NCI-H1436 (cell line): ENCODE results near the gene DOK3.

Source experiments
- DNase-seq: peaks from one replicate; lab custom pipeline; 2025; lab: John Stamatoyannopoulos, UW

Gene DOK3, protein sequence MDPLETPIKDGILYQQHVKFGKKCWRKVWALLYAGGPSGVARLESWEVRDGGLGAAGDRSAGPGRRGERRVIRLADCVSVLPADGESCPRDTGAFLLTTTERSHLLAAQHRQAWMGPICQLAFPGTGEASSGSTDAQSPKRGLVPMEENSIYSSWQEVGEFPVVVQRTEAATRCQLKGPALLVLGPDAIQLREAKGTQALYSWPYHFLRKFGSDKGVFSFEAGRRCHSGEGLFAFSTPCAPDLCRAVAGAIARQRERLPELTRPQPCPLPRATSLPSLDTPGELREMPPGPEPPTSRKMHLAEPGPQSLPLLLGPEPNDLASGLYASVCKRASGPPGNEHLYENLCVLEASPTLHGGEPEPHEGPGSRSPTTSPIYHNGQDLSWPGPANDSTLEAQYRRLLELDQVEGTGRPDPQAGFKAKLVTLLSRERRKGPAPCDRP

DNA sequence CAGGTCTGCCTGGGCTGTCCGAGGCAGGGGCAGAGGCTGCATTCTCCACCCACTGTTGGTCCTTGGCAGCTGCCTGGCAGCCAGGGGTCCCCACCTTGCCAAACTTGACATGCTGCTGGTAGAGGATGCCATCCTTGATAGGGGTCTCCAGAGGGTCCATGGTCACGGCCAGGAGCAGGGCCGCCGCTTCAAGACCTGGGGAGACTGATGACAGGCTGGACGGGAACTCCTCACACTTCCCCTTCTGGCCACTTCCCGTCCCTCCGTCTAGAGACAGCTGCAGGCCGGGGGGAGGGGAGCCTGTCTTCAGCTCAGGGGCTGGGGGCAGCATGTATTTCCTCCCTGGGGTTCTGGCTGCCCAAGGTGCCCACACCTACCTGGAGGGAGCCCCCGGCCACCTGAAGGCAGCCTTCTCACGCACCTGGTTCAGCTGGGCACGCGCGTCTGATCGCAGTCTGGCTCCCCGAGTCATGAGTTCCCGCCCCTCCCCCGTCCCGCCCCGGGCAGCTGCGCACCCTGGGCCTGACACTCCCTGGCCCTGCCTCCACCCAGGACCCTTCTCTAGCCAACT lies at the start of gene DOK3:
DOK3 (minus strand) TSS at position 446 of the 571 bp plus-strand sequence; CDS start at position 160, 286 bp downstream.
- no peak for DNase-seq

DNA sequence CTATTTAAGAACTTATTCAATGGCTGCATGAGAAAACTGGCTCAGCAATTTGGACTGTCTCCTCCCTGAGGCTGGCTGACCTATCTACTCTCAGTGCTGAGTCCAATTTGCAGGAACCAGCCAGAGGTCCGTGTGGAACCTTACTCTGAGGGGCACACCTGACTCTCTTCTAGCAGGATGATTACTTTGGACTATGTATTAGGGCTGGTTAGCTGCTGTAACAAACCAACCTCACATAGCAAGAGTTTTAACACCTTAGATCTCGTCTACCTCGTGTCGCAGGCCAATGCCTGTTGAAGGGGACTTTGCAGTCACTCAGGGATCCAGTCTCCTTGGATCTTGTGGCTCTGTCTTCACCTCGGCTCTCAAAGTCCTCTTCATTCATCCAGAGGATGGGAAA lies 48.2 kb upstream of the DOK3 start:
- DNase-seq, result no peak

DNA sequence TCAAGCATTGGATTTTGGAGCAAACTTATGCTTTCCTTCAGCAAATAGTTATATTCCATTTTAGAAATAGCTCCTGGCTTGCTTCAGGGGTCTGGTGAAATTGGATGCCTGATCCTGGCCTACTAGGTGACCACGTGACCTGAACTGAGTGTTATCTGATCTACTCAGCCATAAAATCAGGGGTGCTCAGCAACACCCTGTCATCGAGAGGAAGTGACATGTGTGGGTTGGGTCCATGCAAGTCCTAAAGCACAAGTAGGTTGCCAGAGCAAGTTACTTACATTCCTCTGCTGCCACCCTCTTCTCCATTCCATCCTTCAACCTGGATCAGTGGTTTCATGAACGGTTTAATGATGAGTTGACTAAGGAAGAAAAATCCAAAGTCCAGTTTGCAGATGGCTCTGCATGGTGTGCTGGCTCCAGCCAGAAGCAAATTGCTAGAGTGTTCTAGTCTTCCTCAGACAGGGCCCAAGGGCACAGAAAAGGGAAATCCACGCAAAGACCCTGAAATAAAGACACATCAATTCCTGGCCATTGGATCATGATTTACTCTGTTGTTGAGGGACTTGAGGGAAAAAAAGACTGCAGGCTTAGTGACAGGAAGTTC lies 47.5 kb upstream of the DOK3 start:
- no peak for DNase-seq

DNA sequence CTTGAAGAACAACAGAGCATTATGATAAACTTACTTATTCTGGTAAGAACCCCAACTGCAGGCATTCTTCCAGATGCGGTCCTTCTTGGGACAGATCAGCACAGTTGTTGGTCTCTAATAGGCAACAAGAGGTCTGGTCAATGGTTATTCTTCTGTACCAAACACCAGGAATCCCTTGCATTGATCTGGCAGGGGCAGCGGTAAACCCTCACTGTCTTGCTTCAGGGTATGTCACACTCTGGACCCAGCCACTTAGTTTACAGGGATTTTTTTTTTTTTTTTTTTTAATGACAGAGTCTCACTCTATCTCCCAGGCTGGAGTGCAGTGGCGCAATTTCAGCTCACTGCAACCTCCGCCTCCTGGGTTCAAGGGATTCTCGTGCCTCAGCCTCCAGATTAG lies 46.0 kb upstream of the DOK3 start:
- DNase-seq, result no peak

DNA sequence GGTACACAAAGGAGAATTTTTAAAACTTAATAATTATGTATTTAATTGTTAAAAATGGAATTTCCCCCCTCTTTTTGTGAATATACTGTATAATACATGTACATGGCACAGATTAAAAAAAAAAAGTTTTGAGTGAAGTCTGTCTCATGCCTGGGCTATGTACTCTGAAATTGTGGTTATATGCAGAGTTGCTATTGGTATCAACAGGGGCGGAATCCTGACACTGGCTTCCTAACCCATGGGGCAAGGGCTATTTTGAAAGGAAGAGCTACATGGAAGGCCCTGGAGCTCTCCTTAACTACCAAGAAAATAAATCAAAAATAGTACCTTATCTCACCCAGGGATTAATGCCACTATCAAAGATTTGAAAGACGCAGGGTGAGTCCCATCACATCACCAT lies 45.6 kb upstream of the DOK3 start:
- DNase-seq, result no peak

DNA sequence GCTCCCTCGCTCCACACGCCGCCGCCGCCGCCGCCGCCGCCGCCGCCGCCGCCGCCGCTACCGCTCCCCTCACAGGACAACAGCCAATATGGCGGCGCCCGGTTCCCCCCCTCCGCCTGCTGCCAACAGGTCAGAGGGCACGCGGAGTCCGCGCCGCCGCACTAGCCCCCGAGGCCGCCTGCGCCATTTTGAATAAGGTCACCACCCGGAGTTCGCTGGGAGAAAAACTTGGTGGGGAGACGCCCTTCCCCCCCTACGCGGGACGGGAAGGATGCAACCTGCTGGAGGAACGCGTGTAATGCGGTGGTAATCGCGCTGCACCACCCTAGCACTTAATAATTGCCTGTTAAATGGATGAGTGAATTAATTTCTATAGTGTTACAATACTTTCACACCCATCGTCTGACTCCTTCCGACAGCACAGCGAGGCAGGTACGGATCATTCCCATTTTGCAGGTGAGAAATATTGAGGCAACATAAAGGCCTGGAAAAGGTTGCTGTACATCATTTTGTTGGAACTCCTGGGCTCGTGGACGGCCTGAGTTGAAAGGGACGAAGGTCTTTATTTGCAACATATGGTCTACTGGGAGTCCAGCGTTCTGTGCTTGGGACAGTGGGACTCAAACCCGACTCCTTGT lies 45.0 kb upstream of the DOK3 start, which contains the start of gene FAM193B:
FAM193B (minus strand) TSS at position 90 of the 638 bp plus-strand sequence. CDS start 105 bp downstream, outside the sequence.
- DNase-seq, result peak; percentile 57

DNA sequence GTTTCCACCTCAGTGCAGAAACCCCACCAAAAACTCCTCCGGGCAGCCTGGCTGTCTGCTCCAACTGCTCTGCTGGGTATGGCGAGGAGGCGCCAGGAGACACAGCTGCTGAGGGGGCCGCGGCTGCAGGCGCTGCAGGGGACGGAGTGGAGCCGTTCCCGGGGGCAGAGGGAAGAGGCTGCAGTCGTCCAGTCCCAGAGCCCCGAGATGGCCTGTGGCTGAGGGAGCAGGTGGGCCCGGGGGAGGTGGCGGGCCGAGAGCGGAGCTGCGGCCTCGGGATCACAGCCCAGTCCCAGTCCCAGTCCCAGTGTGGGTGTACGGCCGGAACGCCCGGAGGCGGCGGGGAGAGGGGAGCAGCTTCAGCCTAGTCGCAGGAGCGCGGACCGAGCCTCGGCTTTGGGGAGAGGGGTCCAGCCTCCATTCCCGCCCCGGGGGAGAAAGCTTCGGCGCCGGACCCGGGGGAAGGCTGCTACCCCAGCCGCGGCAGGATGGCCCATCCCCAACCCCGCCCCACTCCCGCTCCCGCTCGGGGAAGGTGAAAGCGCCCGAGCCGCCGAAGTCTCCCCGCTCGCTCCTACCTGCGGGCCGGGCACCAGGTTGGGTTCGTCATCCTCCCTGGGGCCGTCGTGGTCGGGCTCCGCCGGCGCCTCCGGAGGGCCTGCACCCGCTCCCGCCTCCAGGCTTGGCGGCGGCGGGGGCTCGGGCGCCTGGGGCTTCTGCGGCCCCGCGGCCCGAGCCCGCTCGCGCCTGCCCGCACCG lies 44.2 kb upstream of the DOK3 start:
- DNase-seq, result no peak

DNA sequence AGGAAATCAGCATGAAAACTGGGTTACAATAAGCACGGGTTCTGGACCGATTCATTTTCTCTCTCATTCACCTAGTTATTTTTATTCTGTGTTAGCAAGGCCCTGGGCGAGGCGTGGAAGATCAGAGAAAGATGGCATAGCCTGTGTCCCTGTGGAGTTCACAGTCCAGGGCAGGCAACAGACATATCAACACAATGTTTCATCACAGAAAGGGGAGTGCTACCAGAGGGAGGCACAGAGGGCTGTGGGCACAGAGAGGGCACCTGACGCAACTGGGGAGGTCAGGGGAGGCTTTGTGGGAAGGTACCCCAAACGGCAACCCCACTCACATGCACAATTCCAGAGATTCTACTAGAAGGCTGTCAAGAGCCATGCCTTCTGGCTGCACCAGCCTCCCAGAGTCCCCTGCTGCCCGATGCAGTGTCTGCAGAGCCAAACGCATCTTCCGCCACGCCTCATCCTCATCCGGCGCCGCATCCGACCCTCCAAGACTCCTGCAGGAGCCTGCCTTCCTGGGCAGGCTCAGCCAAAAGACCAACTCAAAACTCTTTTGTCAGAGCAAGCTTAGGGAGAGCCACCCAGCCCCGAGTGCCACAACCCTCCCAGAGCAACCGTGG lies 43.3 kb upstream of the DOK3 start:
- no peak for DNase-seq

DNA sequence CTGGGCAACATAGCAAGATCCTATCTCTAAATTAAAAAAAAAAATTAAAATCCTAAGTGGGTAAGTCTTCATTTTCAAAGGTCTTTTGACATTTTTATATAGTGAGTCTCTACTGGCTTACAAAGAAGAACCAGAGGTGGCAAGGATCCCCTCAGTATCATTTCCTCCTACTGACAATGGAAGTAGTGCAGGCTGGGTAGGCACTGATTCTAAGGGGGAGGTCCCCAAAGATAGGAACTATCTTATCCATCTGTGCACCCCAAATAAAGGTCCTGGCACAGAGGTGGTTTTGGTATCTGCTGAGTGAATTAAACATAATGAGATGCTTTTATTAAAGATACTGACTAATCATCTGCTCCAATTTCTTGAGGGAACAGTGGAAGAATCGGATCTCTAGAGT lies 40.5 kb upstream of the DOK3 start:
- no peak for DNase-seq

DNA sequence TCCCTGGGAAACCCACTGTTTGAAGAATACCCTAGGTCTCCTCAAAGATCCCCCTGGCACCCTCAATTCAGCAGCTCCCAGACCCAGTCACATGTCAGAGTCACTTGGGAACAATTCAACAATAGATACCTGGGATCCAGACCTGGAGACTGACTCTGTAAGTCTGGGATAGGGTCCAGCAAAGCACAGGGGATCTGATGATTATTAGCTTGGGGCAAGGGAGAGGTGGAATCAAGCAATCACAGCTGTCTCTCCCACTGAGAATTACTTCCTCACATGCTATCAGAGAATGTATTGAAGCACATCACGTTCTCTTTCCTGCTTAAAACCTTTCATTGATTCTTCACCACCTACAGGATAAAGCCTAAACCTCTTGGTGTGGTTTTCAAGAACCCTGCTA lies 38.9 kb upstream of the DOK3 start:
- no peak for DNase-seq

DNA sequence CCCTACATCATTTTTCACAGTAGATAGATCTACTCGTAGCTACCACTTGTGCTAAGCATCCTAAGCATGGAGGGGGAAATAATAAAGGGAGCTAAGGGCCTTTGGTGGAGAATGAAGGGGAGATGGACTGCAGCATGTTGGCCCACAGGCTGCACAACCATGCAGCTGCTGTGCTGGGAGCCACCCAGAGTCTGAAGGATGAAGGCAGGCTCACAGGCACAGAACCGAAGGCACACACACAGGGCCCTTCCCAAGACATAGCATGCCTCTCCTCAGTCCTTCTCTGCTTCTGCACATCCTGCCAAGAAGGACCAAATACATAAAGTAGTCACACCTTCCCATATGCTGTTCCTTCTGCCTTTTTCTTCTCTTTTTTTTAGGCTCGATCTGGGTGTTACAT lies 38.1 kb upstream of the DOK3 start:
- DNase-seq, result no peak

DNA sequence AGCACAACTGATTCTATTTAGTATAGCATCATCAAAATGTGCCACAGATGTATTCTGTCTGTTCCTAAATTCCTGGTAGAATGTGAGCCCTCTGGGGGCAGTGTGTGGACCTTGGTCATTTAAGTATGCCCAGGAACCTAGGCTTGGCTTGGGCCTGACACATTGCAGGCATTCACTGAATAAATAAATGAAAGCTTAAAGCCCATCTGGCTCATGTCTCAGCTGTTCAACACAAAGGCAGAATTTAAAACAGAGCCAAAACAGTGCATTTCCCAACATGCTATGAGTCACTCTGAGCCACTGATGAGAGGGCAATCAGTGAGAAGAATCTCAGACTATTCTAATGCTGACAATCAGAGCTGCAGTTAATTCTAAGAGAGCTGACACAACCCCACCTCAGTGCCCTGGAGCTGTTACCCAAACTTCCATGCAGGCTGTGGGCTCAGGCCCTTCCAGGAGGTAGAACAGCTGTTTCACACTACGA lies 36.7 kb upstream of the DOK3 start:
- DNase-seq, result no peak

DNA sequence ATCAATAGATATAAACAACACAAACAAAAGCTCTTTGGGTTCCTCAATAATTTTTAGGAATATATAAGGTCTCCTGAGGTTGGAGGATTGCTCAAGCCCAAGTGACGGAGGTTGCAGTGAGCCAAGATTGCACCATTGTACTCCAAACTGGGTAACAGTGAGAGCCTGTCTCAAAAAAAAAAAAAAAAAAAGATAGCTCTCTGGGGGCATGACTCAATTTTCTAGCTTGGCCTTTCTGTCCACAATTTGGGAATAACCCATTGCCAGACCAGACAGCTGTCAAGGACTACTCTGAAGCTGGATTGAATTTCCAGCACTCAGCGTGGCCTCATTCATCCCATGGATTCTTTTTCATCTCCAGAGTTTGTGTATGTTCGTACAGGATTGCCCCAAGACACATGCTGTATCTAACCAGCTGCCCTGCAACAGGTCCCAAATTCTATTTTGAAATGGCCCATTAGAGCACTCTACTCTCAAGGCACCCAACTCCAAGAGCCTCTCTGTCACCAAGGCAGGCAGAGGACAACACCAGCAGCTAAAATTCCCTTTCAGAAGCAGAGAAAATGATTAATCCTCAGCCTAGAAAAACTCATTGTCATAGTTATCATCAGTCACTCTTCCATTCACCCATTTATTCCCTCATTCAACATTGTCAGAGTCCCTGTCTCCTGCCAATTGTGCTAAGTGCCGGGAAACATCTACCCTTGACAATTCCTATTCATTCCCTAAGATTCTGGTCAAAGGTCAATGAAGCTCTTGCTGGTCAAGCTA lies 36.0 kb upstream of the DOK3 start:
- no peak for DNase-seq

DNA sequence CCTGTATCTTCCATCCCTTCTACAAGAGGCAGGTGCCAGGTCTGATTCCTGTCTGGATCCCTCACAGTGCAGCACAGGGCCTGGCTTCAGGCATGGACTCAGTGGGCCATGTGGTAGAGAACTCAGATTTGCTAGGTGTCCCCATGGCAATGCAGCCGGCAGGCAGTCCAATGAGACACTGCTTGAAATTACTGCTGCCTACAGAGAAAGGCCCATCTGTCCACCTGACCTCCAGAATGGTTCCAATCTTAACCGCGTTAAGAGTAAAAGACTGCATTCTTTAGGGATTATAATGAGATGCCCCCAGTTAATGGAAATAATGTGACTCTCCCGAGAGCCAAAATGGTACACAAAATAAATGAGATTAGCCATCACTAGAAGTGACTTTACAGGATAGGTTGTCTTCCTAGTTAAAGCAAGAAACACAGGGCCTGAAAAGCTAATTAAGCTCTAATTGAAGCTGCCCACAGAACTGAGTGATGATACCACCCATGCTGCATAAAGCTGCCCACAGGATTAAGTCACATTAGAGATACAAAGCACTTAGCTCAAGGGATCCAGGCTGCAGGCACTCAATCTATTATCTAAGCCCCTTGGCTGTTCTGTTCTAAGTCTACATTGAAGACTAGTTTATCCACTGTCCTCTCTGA lies 33.3 kb upstream of the DOK3 start:
- DNase-seq, result no peak

DNA sequence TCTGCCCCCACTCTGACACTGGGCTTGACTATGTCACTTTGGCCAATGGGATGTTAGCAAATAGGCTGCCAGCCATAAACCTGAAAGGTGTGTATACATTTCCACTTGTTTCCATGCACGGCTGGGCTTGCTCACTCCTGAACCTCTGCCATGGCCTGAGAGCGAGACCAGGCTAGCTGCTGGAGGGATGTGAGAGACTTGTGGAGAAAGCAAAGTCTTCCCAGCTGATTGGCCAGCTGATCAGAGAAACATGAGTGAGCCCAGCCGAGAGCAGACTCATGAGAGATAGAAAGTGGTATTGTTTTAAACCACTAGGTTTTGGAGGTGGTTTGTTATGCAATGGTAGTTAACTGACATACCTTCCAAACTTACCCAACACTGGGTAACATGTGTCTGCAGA lies 30.8 kb upstream of the DOK3 start:
- no peak for DNase-seq

DNA sequence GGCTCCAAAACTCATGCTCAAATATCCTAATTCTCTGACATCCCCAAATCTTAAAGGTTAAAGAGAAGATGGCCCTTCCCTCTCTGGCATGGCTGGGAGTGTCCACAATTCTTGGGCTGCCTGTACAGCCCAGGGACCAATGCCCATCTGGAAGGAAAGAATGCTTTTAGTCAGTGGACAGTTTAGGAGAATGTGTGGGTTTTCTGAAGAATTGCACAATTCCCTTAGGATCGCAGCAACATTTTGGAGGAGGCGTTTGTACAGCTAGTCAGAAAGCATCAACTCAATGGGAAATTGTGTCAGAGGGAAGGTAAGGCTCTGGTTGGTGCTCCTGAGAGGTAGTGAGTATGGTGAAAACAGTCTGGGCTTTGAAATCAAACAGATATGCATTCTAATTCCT lies 29.8 kb upstream of the DOK3 start:
- DNase-seq, result no peak

DNA sequence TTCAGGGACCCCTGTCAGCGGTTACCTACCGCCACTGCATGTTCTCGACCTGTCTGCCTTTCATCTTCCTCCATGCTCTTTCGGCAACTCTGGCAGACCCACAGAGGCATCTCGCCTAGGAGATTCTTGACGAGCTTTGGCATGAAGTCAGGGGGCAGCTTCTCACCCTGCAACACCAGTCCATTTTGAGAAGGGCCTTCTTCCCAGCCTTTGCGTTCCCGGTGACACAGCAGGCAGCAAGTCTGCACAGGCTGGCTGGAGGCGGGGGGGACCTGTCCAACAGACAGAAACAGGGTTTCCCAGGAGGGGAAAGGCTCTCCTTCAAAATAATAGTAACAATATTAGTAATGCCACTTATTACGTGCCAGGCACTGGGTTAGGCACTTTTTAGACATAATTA lies 29.2 kb upstream of the DOK3 start:
- no peak for DNase-seq

DNA sequence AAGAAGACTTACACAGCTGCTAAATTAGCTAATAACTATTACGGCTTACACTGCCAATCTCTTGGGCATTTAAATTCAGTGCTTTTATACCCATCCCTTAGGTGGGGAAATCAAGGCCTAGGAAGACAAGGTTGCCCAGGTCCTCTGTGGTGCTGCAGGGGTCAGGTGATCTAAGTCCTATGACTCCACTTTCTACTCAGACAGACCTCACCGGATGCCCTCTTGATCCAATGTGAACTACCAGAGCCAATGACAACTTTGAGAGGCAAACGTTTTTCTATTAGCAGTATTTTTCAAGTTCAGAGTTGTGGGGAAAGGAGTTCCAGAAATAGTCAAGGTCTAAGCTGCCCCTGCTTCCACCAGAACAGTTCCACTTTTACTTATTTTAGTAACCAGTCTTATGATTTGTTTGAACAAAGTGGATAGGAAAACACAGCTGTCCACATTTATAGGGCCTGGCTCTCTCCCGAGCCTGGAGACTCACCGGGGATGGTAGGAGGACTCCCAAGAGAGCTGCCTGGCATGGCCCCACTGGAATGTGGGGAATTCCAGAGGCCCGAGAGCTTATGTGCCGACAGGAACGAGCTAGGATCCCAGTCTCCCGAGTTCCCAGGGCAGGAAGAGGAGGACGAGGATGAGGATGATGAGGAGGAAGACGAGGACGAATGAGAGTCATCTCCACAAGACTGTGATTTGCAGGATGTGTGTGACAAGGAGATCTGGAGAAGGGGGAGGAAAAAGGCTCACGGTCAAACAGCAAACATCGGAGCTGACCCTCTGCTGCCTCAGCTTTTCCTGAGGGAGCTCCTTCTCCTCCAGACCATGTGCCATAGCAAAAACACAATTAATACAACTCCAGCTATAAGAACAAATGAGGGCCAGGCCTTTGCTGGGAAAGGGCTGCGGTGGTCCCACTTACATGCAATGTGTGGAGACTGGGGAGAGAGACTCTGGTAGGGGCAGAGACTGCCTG lies 28.0 kb upstream of the DOK3 start:
- no peak for DNase-seq

DNA sequence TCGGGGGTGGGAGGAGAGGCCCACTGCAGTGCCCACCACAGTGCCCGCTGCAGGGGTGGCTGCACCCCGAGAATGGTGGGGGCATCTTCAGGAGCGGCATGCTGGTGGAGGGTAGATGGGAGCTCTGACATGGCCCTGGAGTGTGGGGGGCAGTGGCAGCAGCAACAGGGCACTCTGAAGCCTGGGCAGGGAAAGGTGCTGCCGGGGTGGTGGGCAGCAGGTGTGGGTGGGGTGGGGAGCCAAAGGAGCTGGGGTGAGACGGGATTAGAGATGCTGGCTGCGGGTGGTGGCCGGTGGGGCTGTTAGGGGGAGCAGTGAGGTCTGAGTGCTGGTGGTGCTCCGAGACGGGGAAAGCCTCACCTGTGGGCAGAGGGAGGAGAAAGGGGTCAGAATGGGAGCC lies 26.8 kb upstream of the DOK3 start:
- no peak for DNase-seq
